H9 (cell line): Measurements from ENCODE around the gene BCAP29. TPM values are rescaled to one million over a fixed set of nuclear protein-coding genes. Genes with fewer than 3 reads are reported as not detected.

Source experiments
- DNase-seq: peaks from one replicate; pipeline ENCODE4 v3.0.0-alpha.2; 2017
- H2AFZ ChIP-seq: one replicate; pipeline ENCODE4 v1.6.1; 2013; ENCODE audit warnings: mild to moderate bottlenecking, low read length, control low read depth, moderate library complexity
- H2AK5ac ChIP-seq: 2 replicates; pipeline ENCODE4 v1.6.1; 2013; ENCODE audit warnings: low read length, control low read depth, mixed read lengths; ENCODE audit not compliant: insufficient read length
- H2BK120ac ChIP-seq: one replicate; pipeline ENCODE4 v1.6.1; 2013; ENCODE audit warnings: low read depth, mild to moderate bottlenecking, low read length, control low read depth, inconsistent platforms; ENCODE audit not compliant: poor library complexity, severe bottlenecking
- H2BK12ac ChIP-seq: 2 replicates; pipeline ENCODE4 v1.6.1; 2013; ENCODE audit warnings: low read length, control low read depth, mixed read lengths, low read depth; ENCODE audit not compliant: insufficient read length
- H2BK15ac ChIP-seq: 2 replicates; pipeline ENCODE4 v1.6.1; 2013; ENCODE audit warnings: low read depth, low read length, control low read depth
- H2BK20ac ChIP-seq: one replicate; pipeline ENCODE4 v1.6.1; 2013; ENCODE audit warnings: low read depth, mild to moderate bottlenecking, low read length, control low read depth, inconsistent platforms; ENCODE audit not compliant: poor library complexity, severe bottlenecking
- H2BK5ac ChIP-seq: 2 replicates; pipeline ENCODE4 v1.6.1; 2013; ENCODE audit warnings: low read length, control low read depth, mixed read lengths; ENCODE audit not compliant: insufficient read length
- H3K14ac ChIP-seq: 2 replicates; pipeline ENCODE4 v1.6.1; 2013; ENCODE audit warnings: low read length, control low read depth; ENCODE audit not compliant: insufficient read depth
- H3K18ac ChIP-seq: 2 replicates; pipeline ENCODE4 v1.6.1; 2013; ENCODE audit warnings: low read depth, mild to moderate bottlenecking, mixed read lengths, low read length, control low read depth; ENCODE audit not compliant: insufficient read length
- H3K23ac ChIP-seq: 2 replicates; pipeline ENCODE4 v1.6.1; 2013; ENCODE audit warnings: low read length, control low read depth, mixed read lengths, low read depth; ENCODE audit not compliant: insufficient read length
- H3K23me2 ChIP-seq: 2 replicates; pipeline ENCODE4 v1.6.1; 2013; ENCODE audit warnings: low read depth, mild to moderate bottlenecking, mixed read lengths, low read length, control low read depth; ENCODE audit not compliant: insufficient read length, poor library complexity, severe bottlenecking
- H3K27ac ChIP-seq: 2 replicates; pipeline ENCODE4 v1.5.1; 2013; ENCODE audit warnings: low read length, control low read depth, mixed read lengths, low read depth; ENCODE audit not compliant: insufficient read length
- H3K27me3 ChIP-seq: 2 replicates; pipeline ENCODE4 v1.6.1; 2013; ENCODE audit warnings: low read length, control low read depth, inconsistent platforms; ENCODE audit not compliant: insufficient read depth
- H3K4ac ChIP-seq: 2 replicates; pipeline ENCODE4 v1.6.1; 2013; ENCODE audit warnings: low read depth, mild to moderate bottlenecking, control low read depth, inconsistent platforms, low read length, moderate library complexity
- H3K4me1 ChIP-seq: 2 replicates; pipeline ENCODE4 v1.6.1; 2013; ENCODE audit warnings: low read length, control low read depth, inconsistent platforms; ENCODE audit not compliant: insufficient read depth
- H3K4me2 ChIP-seq: 2 replicates; pipeline ENCODE4 v1.6.1; 2013; ENCODE audit warnings: low read length, control low read depth, mixed read lengths; ENCODE audit not compliant: insufficient read length, insufficient read depth
- H3K56ac ChIP-seq: 2 replicates; pipeline ENCODE4 v1.6.1; 2013; ENCODE audit warnings: low read depth, mild to moderate bottlenecking, mixed read lengths, low read length, control low read depth; ENCODE audit not compliant: insufficient read length
- H3K79me1 ChIP-seq: 2 replicates; pipeline ENCODE4 v1.6.1; 2013; ENCODE audit warnings: low read depth, mild to moderate bottlenecking, moderate library complexity, low read length, control low read depth, inconsistent platforms; ENCODE audit not compliant: insufficient read depth, poor library complexity, severe bottlenecking
- H3K79me2 ChIP-seq: 2 replicates; pipeline ENCODE4 v1.6.1; 2013; ENCODE audit warnings: low read length, control low read depth, inconsistent platforms; ENCODE audit not compliant: insufficient read depth
- H3K9ac ChIP-seq: 2 replicates; pipeline ENCODE4 v1.6.1; 2013; ENCODE audit warnings: low read length, control low read depth, mixed read lengths; ENCODE audit not compliant: insufficient read length; ENCODE audit errors: extremely low read depth
- H3K9me3 ChIP-seq: one replicate; pipeline ENCODE4 v1.6.1; 2013; ENCODE audit warnings: low read depth, low read length, inconsistent platforms; ENCODE audit not compliant: control insufficient read depth
- H3T11ph ChIP-seq: one replicate; pipeline ENCODE4 v1.6.1; 2013; ENCODE audit warnings: mild to moderate bottlenecking, low read length, control low read depth, inconsistent platforms
- H4K20me1 ChIP-seq: one replicate; pipeline ENCODE4 v1.6.1; 2013; ENCODE audit not compliant: control insufficient read depth, insufficient read length, insufficient read depth
- H4K5ac ChIP-seq: 2 replicates; pipeline ENCODE4 v1.6.1; 2013; ENCODE audit warnings: low read depth, mild to moderate bottlenecking, mixed read lengths, low read length, control low read depth; ENCODE audit not compliant: insufficient read length
- H4K8ac ChIP-seq: replicated peaks from 2 replicates; pipeline ENCODE4 v1.6.1; 2013; ENCODE audit warnings: low read length, control low read depth, mixed read lengths, low read depth; ENCODE audit not compliant: insufficient read length
- H4K91ac ChIP-seq: 2 replicates; pipeline ENCODE4 v1.6.1; 2013; ENCODE audit warnings: low read depth, mild to moderate bottlenecking, moderate library complexity, mixed read lengths, low read length, control low read depth; ENCODE audit not compliant: insufficient read length
- H3K27ac Mint-ChIP-seq, 3 experiments: 2 replicates in 2 of 3; 3 replicates in 1 of 3; pipeline ENCODE4 v1.8.0; 2020 to 2021; ENCODE audit warnings: mixed read lengths in 3 of 3, mild to moderate bottlenecking in 1 of 3, moderate library complexity in 1 of 3
- H3K27me3 Mint-ChIP-seq: 2 replicates; pipeline ENCODE4 v1.8.0; 2021; ENCODE audit warnings: low read depth, mild to moderate bottlenecking, moderate library complexity, mixed read lengths
- H3K36me3 Mint-ChIP-seq, 3 experiments: 2 replicates in 2 of 3; 3 replicates in 1 of 3; pipeline ENCODE4 v1.8.0; 2020 to 2021; ENCODE audit warnings: low read depth in 3 of 3, mixed read lengths in 3 of 3; ENCODE audit not compliant: insufficient read depth in 1 of 3
- H3K4me1 Mint-ChIP-seq, 2 experiments: 2 replicates each; pipeline ENCODE4 v1.8.0; 2020; ENCODE audit warnings: mixed read lengths in 2 of 2
- H3K4me3 Mint-ChIP-seq, 2 experiments: 2 replicates in 1 of 2; 3 replicates in 1 of 2; pipeline ENCODE4 v1.8.0; 2020 to 2021; ENCODE audit warnings: mild to moderate bottlenecking in 2 of 2, mixed read lengths in 2 of 2, moderate library complexity in 1 of 2
- H3K9me3 Mint-ChIP-seq, 2 experiments: 2 replicates in 1 of 2; 3 replicates in 1 of 2; pipeline ENCODE4 v1.8.0; 2020; ENCODE audit warnings: mild to moderate bottlenecking in 2 of 2, mixed read lengths in 2 of 2, moderate library complexity in 1 of 2
- CTCF ChIP-seq: fragments of 200-600 bp; sonication (generic); conservative IDR thresholded peaks from 3 replicates; pipeline ENCODE4 v1.8.0; 2021; ENCODE audit warnings: antibody characterized with exemption, mild to moderate bottlenecking
- WGBS: extraction: QIAGEN DNeasy Blood & Tissue Kit; methylation state at CpG from one replicate; pipeline ENCODE4 v1.1.7; 2013; ENCODE audit warnings: missing lambda C conversion rate, low lambda C conversion rate, mixed read lengths; ENCODE audit not compliant: insufficient read length; ENCODE audit errors: extremely low coverage; 5-methylcytosine and 5-hydroxymethylcytosine counted together
- total RNA-seq: library from RNA; stranded (reverse); gene quantifications from 2 replicates; pipeline ENCODE4 v1.2.1, GENCODE V29; 2021

Gene BCAP29
- total RNA-seq, 1 experiment from 2014 or later, result 30.6 TPM

DNA sequence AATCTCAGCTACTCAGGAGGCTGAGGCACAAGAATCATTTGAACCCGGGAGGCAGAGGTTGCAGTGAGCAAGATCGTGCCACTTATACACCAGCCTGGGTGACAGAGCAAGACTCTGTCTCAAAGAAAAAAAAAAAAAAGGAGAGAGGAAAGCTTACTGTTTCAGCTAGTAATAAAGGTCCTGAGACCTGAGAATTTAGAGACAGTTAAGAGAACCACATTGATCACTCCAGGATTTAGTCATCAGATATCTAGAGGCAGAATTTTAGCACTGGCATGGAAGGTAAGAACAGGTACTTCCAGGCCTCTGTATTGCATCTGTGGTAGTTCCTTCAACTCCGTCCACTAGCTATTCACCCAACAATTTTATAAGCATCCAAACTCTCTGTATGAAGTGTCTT lies 24.2 kb upstream of the BCAP29 start:
- no peaks in the 10 kb centered on the region for H4K20me1 ChIP-seq
- no peak for TF ChIP-seq CTCF
- H4K91ac ChIP-seq, result no peak overlapping the region
- no peak overlapping the region for H3K56ac ChIP-seq
- no peak overlapping the region for H3K27ac ChIP-seq
- H3K9me3 Mint-ChIP-seq, result no peaks in the 10 kb centered on the region
- no peak overlapping the region for H2BK120ac ChIP-seq
- no peaks in the 10 kb centered on the region for H3K27me3 Mint-ChIP-seq
- no peak overlapping the region for H2BK20ac ChIP-seq
- no peak overlapping the region for H2AK5ac ChIP-seq
- no CpG with 5 or more reads among the region's 3 CpGs for WGBS
- H2BK15ac ChIP-seq, result no peak overlapping the region
- no peak overlapping the region for H3K18ac ChIP-seq
- no peak overlapping the region for H3K14ac ChIP-seq
- H3K27me3 ChIP-seq, result no peaks in the 10 kb centered on the region
- H3K36me3 Mint-ChIP-seq, result peaks cover 7 to 35% (median 20%) of the 10 kb centered on the region in 3 experiments; a peak in 6 of 7 replicates
- no peaks in the 10 kb centered on the region for H3K23me2 ChIP-seq
- H4K5ac ChIP-seq, result no peak overlapping the region
- H3K9ac ChIP-seq, result no peak overlapping the region
- H3T11ph ChIP-seq, result no peak overlapping the region
- no peaks in the 10 kb centered on the region for H3K4me1 ChIP-seq
- H3K79me1 ChIP-seq, result no peaks in the 10 kb centered on the region
- no peaks in the 10 kb centered on the region for H3K4me1 Mint-ChIP-seq
- no peaks in the 10 kb centered on the region for H3K9me3 ChIP-seq
- H4K8ac ChIP-seq, result no peak overlapping the region
- no peak overlapping the region for H3K27ac Mint-ChIP-seq
- no peak overlapping the region for H3K23ac ChIP-seq
- no peak overlapping the region for H2BK12ac ChIP-seq
- no peak for DNase-seq
- H2AFZ ChIP-seq, result no peak overlapping the region
- no peak overlapping the region for H3K4ac ChIP-seq
- H3K79me2 ChIP-seq, result peaks cover 1% of the 10 kb centered on the region; the same call in 1 of the 2 replicates
- H2BK5ac ChIP-seq, result no peak overlapping the region
- no peak overlapping the region for H3K4me3 Mint-ChIP-seq
- no peak overlapping the region for H3K4me2 ChIP-seq
